Measurements from ENCODE around the gene PARP9. TPM values are rescaled to one million over a fixed set of nuclear protein-coding genes. Genes with fewer than 3 reads are reported as not detected.

The PARP9 gene
- total RNA-seq, 2 donors from 2014 or later, result 9.2 to 14.5 TPM

DNA sequence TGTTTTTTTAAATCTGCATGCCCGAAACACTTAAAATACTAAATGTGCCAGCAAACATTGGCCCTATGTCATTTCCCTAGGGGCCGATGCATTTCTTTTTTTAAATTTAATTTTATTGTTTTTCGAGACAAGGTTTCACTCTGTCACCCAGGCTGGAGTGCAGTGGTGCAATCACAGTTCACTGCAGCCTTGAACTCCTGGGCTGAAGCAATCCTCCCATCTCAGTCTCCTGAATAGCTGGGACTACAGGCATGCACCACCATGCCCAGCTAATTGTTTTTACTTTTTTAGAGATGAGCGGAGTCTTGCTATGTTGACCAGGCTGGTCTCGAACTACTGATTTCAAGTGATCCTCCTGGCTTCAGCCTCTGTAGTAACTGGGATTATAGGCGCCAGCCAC is 5.5 kb downstream of the PARP9 start:
- no peak for DNase-seq (ENCODE audit: low spot score)
- Histone ChIP-seq H3K4me1 (peaks cover 0 to 19% of the 10 kb centered on the region in 2 donors), H3K9me3 (no peaks in the 10 kb centered on the region), H3K27me3 (no peaks in the 10 kb centered on the region), H3K27ac (no peak overlapping the region), H3K4me3 (no peak overlapping the region), H3K36me3 (peaks cover 41% of the 10 kb centered on the region)
- TF ChIP-seq, protein P1, sequence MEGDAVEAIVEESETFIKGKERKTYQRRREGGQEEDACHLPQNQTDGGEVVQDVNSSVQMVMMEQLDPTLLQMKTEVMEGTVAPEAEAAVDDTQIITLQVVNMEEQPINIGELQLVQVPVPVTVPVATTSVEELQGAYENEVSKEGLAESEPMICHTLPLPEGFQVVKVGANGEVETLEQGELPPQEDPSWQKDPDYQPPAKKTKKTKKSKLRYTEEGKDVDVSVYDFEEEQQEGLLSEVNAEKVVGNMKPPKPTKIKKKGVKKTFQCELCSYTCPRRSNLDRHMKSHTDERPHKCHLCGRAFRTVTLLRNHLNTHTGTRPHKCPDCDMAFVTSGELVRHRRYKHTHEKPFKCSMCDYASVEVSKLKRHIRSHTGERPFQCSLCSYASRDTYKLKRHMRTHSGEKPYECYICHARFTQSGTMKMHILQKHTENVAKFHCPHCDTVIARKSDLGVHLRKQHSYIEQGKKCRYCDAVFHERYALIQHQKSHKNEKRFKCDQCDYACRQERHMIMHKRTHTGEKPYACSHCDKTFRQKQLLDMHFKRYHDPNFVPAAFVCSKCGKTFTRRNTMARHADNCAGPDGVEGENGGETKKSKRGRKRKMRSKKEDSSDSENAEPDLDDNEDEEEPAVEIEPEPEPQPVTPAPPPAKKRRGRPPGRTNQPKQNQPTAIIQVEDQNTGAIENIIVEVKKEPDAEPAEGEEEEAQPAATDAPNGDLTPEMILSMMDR (IDR thresholded peaks at IDR 0.05), result no peak

DNA sequence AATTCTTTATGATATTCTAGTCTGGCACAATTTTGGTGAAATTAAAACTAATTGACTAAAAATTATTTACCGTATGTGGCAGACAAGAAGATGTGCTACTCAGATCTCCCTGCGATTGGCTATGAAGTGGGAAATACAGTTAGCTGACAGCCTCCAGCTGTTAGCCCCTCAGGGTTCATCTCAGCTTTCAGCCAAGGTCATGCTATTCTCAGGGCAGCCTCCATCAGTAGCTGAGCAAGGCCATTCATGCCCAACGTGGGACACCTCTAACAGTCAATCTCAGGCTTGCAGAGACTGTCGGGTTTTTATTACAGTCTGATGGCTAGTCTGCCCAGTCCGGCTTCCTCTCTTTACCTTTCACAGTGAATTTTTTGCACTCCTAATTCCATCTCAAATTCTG is 6.7 kb downstream of the PARP9 start:
- Histone ChIP-seq H3K4me3 (no peak overlapping the region), H3K9me3 (no peaks in the 10 kb centered on the region), H3K4me1 (peaks cover 0 to 7% of the 10 kb centered on the region in 2 donors), H3K27ac (no peak overlapping the region), H3K27me3 (no peaks in the 10 kb centered on the region), H3K36me3 (peaks cover 43% of the 10 kb centered on the region)
- no peak for DNase-seq (ENCODE audit: low spot score)
- TF ChIP-seq, protein P1 (IDR thresholded peaks at IDR 0.05), result no peak

GRCh38 chr3:122555275-122556071 is 8.6 kb downstream of the PARP9 start:
- DNase-seq (ENCODE audit: low spot score), result no peak
- no peak overlapping the region for H3K27ac ChIP-seq
- peaks cover 57% of the 10 kb centered on the region for H3K36me3 ChIP-seq
- TF ChIP-seq, protein P1 (IDR thresholded peaks at IDR 0.05), result no peak
- no peak overlapping the region for H3K4me3 ChIP-seq
- H3K4me1 ChIP-seq, result no peaks in the 10 kb centered on the region
- no peaks in the 10 kb centered on the region for H3K9me3 ChIP-seq
- no peaks in the 10 kb centered on the region for H3K27me3 ChIP-seq

DNA sequence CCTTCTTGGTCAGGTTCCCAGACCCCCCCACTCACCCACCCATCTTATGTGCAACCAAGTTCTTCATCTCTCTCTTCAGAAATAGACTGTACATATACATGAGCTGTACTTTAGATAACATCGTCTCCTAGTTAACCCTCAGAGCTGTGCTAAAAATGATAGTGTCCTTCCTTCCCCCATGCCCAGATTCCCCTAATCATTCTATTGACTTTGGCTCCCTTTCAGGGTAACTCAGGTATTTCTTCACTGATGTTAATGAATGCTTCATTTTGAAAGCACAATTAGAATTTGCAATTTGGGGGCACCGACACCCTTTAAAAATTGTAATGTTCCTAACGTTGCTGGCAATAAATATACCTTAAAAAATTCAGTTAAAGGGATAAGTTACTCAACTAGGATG is 10.9 kb downstream of the PARP9 start:
- TF ChIP-seq, protein P1 (IDR thresholded peaks at IDR 0.05), result no peak
- Histone ChIP-seq H3K4me3 (no peak overlapping the region), H3K36me3 (peaks cover 65% of the 10 kb centered on the region)

DNA sequence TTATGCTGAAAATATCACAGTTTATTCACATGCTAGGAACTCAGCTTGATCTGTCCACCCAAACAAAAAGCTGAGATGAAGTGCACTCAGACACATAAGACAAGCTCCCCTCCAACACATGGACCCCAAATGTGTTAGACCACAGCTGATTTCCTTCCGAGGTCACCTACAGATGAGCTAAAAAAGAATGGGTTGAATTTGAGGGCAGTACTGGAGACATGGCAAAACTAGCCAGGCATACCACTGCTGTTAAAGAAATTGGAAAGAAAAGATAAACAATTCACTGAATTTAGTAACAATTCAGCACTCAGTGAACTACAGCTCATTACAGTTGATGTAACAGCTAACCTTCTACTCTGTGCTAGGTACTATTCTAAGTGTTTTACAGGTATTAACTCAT is 15.5 kb downstream of the PARP9 start:
- Histone ChIP-seq H3K4me3 (no peak overlapping the region), H3K36me3 (peaks cover 72% of the 10 kb centered on the region), H3K4me1 (no peaks in the 10 kb centered on the region), H3K27ac (no peak overlapping the region), H3K27me3 (no peaks in the 10 kb centered on the region), H3K9me3 (no peaks in the 10 kb centered on the region)
- DNase-seq (ENCODE audit: low spot score), result no peak
- TF ChIP-seq, protein P1 (IDR thresholded peaks at IDR 0.05), result no peak

More for the DNA sequence above, 10.9 kb downstream of the PARP9 start:
- Histone ChIP-seq H3K4me1 (no peaks in the 10 kb centered on the region), H3K27ac (no peak overlapping the region), H3K27me3 (no peaks in the 10 kb centered on the region), H3K9me3 (no peaks in the 10 kb centered on the region)
- DNase-seq (ENCODE audit: low spot score), result no peak

DNA sequence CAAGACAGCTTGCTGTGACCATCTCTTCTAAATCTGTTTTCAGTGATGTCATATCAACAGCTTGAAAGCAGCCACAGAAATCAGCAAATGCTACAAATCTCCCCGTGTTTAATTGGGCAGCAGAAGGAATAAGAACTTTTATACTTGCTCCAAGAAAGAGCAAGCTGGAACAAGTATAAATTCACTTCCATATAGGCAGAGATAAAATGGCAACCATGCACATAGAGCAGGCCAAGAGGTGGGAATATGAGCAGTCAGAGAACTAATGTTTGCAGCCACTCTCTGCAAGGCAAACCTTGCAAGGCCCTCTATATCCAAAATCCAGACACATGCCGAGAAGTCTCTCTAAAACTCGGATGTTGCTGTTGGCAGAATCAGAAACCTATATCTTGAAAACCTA is 16.0 kb downstream of the PARP9 start:
- no peaks in the 10 kb centered on the region for H3K4me1 ChIP-seq
- no peaks in the 10 kb centered on the region for H3K9me3 ChIP-seq
- DNase-seq (ENCODE audit: low spot score), result no peak
- no peak overlapping the region for H3K4me3 ChIP-seq
- TF ChIP-seq, protein P1 (IDR thresholded peaks at IDR 0.05), result no peak
- no peak overlapping the region for H3K27ac ChIP-seq
- peaks cover 70% of the 10 kb centered on the region for H3K36me3 ChIP-seq
- no peaks in the 10 kb centered on the region for H3K27me3 ChIP-seq

Data from right atrium auricular region (tissue), 2 donors.